WTC11 (cell line): ENCODE data around the gene RBM19. TPM values are rescaled to one million over a fixed set of nuclear protein-coding genes. Genes with fewer than 3 reads are reported as not detected.

ENCODE experiments used
- ATAC-seq: fragments of 200-7000 bp; cut with Tn5 transposase; 2 replicates; pipeline ENCODE4 v1.10.0; 2021; ENCODE audit warnings: mild to moderate bottlenecking, moderate library complexity
- CTCF ChIA-PET: fragments of 300-600 bp; sonication (Branson Sonifier 250); formaldehyde crosslinking; loops from one replicate; lab custom pipeline; 2021; ENCODE audit warnings: antibody characterized with exemption; lab: Charles Lee
- POLR2A ChIA-PET: fragments of 350-600 bp; sonication (Branson Sonifier 250); formaldehyde crosslinking; loops from one replicate; lab custom pipeline; 2021; ENCODE audit warnings: antibody characterized with exemption; lab: Charles Lee
- DNase-seq: peaks from one replicate; pipeline ENCODE4 v3.0.0; 2021; ENCODE audit warnings: low spot score
- H3K27ac Mint-ChIP-seq: 2 replicates; pipeline ENCODE4 v1.8.0; 2021; ENCODE audit warnings: mixed read lengths
- H3K27me3 Mint-ChIP-seq: 2 replicates; pipeline ENCODE4 v1.8.0; 2021; ENCODE audit warnings: low read depth, mild to moderate bottlenecking, moderate library complexity, mixed read lengths
- H3K36me3 Mint-ChIP-seq: 2 replicates; pipeline ENCODE4 v1.8.0; 2021; ENCODE audit warnings: mixed read lengths
- H3K4me1 Mint-ChIP-seq: 2 replicates; pipeline ENCODE4 v1.8.0; 2022; ENCODE audit warnings: mixed read lengths
- H3K4me3 Mint-ChIP-seq: 2 replicates; pipeline ENCODE4 v1.8.0; 2021; ENCODE audit warnings: mild to moderate bottlenecking, moderate library complexity, mixed read lengths
- H3K9me3 Mint-ChIP-seq: 2 replicates; pipeline ENCODE4 v1.8.0; 2021; ENCODE audit warnings: mixed read lengths
- AFF4 ChIP-seq: sonication (generic); formaldehyde crosslinking; IDR thresholded peaks from 2 replicates; pipeline ENCODE4 v1.8.1; 2023; ENCODE audit warnings: mild to moderate bottlenecking, missing genetic modification reagents, borderline replicate concordance
- ATF3 ChIP-seq: sonication (generic); formaldehyde crosslinking; conservative IDR thresholded peaks from 2 replicates; pipeline ENCODE4 v1.8.1; 2022; ENCODE audit warnings: mild to moderate bottlenecking, missing genetic modification reagents
- ETV6 ChIP-seq: sonication (generic); formaldehyde crosslinking; IDR thresholded peaks from 2 replicates; pipeline ENCODE4 v1.8.1; 2022; ENCODE audit warnings: mild to moderate bottlenecking, missing genetic modification reagents
- IRF2 ChIP-seq: sonication (generic); formaldehyde crosslinking; IDR thresholded peaks from 2 replicates; pipeline ENCODE4 v1.8.0; 2022; ENCODE audit warnings: low read depth, missing genetic modification reagents, borderline replicate concordance
- NFE2L1 ChIP-seq: sonication (generic); formaldehyde crosslinking; IDR thresholded peaks from 2 replicates; pipeline ENCODE4 v1.8.1; 2023; ENCODE audit warnings: missing genetic modification reagents
- NR1H2 ChIP-seq: sonication (generic); formaldehyde crosslinking; IDR thresholded peaks from 2 replicates; pipeline ENCODE4 v1.9.0; 2021; ENCODE audit warnings: mild to moderate bottlenecking, moderate library complexity, missing genetic modification reagents
- PREB ChIP-seq: sonication (generic); formaldehyde crosslinking; IDR thresholded peaks from 2 replicates; pipeline ENCODE4 v1.8.1; 2022; ENCODE audit warnings: mild to moderate bottlenecking, missing genetic modification reagents, moderate library complexity, borderline replicate concordance
- RORB ChIP-seq: fragments of 250-450 bp; sonication (Bioruptor Pico); IDR thresholded peaks from 2 replicates; pipeline ENCODE4 v1.9.0; 2021; ENCODE audit warnings: mild to moderate bottlenecking
- ZMAT4 ChIP-seq: fragments of 250-450 bp; sonication (Bioruptor Pico); IDR thresholded peaks from 2 replicates; pipeline ENCODE4 v1.9.0; 2021; ENCODE audit warnings: mild to moderate bottlenecking
- ZNF219 ChIP-seq: sonication (generic); formaldehyde crosslinking; IDR thresholded peaks from 2 replicates; pipeline ENCODE4 v1.8.0; 2023; ENCODE audit warnings: missing genetic modification reagents, mild to moderate bottlenecking, borderline replicate concordance
- ZNF281 ChIP-seq: sonication (generic); formaldehyde crosslinking; IDR thresholded peaks from 2 replicates; pipeline ENCODE4 v1.8.0; 2023; ENCODE audit warnings: mild to moderate bottlenecking, missing genetic modification reagents
- ZNF416 ChIP-seq: fragments of 250-450 bp; sonication (Bioruptor Pico); IDR thresholded peaks from 2 replicates; pipeline ENCODE4 v1.9.0; 2021; ENCODE audit warnings: mild to moderate bottlenecking, inconsistent platforms
- total RNA-seq: library from RNA; stranded (reverse); gene quantifications from 3 replicates; pipeline ENCODE4 v1.2.3, GENCODE V29; 2021
- TF ChIP-seq, protein P1 (sequence below): fragments of 250-450 bp; sonication (Bioruptor Pico); IDR thresholded peaks from 2 replicates; pipeline ENCODE4 v1.9.0; 2021; ENCODE audit warnings: moderate library complexity, mild to moderate bottlenecking, inconsistent platforms, borderline replicate concordance
- TF ChIP-seq, protein P2 (sequence below): fragments of 250-450 bp; sonication (Bioruptor Pico); conservative IDR thresholded peaks from 2 replicates; pipeline ENCODE4 v1.9.0; 2021; ENCODE audit warnings: mild to moderate bottlenecking
- TF ChIP-seq, protein P3 (sequence below): sonication (generic); formaldehyde crosslinking; IDR thresholded peaks from 2 replicates; pipeline ENCODE4 v1.8.1; 2022; ENCODE audit warnings: missing genetic modification reagents, borderline replicate concordance
- TF ChIP-seq, protein P4 (sequence below): sonication (generic); formaldehyde crosslinking; IDR thresholded peaks from 2 replicates; pipeline ENCODE4 v1.8.1; 2023; ENCODE audit warnings: mild to moderate bottlenecking, missing genetic modification reagents

The RBM19 gene
- total RNA-seq, 1 experiment from 2014 or later = 60.1 TPM

GRCh38 chr12:113889076-113889475, 77.0 kb downstream of the RBM19 start (continued):
- TF ChIP-seq ZNF416 (CRISPR knock-in tag) (no peak), NFE2L1 (CRISPR knock-in tag) (no peak), ZMAT4 (CRISPR knock-in tag) (no peak), ATF3 (CRISPR knock-in tag) (no peak), AFF4 (CRISPR knock-in tag) (no peak), ETV6 (no peak)
- TF ChIP-seq, protein P1, sequence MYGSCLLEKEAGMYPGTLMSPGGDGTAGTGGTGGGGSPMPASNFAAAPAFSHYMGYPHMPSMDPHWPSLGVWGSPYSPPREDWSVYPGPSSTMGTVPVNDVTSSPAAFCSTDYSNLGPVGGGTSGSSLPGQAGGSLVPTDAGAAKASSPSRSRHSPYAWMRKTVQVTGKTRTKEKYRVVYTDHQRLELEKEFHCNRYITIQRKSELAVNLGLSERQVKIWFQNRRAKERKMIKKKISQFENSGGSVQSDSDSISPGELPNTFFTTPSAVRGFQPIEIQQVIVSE (CRISPR knock-in tag) = no peak
- TF ChIP-seq, all 79 proteins: peak for 0

- Mint-ChIP-seq H3K27me3 (no peaks in the 10 kb centered on the region), H3K36me3 (peaks cover 20% of the 10 kb centered on the region), H3K27ac (no peak overlapping the region), H3K4me1 (peaks cover 16% of the 10 kb centered on the region), H3K9me3 (peaks cover 12% of the 10 kb centered on the region), H3K4me3 (no peak overlapping the region)
- no peak for DNase-seq
- CTCF ChIA-PET = no interaction called here
- ATAC-seq = no peak
- POLR2A ChIA-PET = no interaction called here
- TF ChIP-seq, protein P2, sequence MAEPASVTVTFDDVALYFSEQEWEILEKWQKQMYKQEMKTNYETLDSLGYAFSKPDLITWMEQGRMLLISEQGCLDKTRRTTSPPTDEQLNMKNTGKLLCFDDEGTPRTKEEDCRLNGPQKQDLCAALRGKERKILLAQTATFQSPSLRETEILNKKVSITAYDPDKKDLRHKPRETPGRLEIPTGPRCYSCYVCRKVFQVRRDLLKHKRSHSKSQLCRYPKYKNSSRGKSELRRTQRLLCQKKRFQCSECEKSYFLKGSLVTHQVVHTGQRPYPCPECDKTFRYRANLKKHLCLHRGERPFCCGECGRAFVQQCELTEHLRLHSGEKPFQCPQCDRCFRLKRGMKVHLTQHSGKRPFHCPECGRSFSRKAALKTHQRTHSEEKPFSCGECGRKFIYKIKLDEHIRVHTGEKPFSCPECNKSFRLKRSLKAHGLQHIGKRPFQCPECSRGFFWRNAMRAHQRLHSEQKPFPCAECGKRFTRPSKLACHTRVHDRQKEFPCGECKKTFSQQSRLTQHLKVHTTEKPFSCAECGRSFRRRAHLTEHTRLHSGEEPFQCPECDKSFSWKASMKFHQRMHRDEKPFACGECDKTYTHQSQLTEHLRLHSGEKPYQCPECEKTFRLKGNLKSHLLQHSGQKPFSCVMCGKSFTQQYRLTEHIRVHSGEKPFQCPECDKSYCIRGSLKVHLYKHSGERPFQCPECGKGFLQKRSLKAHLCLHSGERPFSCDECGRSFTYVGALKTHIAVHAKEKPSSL (CRISPR knock-in tag) = no peak
- TF ChIP-seq NR1H2 (CRISPR knock-in tag) (no peak), RORB (CRISPR knock-in tag) (no peak), ZNF281 (CRISPR knock-in tag) (no peak), ZMAT4 (CRISPR knock-in tag) (no peak), PREB (CRISPR knock-in tag) (no peak), IRF2 (CRISPR knock-in tag) (no peak), ZNF219 (CRISPR knock-in tag) (no peak)
- TF ChIP-seq, protein P3, sequence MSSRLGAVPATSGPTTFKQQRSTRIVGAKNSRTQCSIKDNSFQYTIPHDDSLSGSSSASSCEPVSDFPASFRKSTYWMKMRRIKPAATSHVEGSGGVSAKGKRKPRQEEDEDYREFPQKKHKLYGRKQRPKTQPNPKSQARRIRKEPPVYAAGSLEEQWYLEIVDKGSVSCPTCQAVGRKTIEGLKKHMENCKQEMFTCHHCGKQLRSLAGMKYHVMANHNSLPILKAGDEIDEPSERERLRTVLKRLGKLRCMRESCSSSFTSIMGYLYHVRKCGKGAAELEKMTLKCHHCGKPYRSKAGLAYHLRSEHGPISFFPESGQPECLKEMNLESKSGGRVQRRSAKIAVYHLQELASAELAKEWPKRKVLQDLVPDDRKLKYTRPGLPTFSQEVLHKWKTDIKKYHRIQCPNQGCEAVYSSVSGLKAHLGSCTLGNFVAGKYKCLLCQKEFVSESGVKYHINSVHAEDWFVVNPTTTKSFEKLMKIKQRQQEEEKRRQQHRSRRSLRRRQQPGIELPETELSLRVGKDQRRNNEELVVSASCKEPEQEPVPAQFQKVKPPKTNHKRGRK (CRISPR knock-in tag) = no peak
- TF ChIP-seq, protein P4, sequence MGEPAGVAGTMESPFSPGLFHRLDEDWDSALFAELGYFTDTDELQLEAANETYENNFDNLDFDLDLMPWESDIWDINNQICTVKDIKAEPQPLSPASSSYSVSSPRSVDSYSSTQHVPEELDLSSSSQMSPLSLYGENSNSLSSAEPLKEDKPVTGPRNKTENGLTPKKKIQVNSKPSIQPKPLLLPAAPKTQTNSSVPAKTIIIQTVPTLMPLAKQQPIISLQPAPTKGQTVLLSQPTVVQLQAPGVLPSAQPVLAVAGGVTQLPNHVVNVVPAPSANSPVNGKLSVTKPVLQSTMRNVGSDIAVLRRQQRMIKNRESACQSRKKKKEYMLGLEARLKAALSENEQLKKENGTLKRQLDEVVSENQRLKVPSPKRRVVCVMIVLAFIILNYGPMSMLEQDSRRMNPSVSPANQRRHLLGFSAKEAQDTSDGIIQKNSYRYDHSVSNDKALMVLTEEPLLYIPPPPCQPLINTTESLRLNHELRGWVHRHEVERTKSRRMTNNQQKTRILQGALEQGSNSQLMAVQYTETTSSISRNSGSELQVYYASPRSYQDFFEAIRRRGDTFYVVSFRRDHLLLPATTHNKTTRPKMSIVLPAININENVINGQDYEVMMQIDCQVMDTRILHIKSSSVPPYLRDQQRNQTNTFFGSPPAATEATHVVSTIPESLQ (CRISPR knock-in tag) = no peak
Measured at GRCh38 chr12:113888435-113888834, 77.7 kb downstream of the RBM19 start.
